Measurements from ENCODE around the gene ZNF2. TPM values are rescaled to one million over a fixed set of nuclear protein-coding genes. Genes with fewer than 3 reads are reported as not detected.

The ZNF2 gene
- polyA plus RNA-seq, 2 of the 4 experiments (the other 2 are of a cell fraction) = 4.2 to 4.6 TPM

DNA sequence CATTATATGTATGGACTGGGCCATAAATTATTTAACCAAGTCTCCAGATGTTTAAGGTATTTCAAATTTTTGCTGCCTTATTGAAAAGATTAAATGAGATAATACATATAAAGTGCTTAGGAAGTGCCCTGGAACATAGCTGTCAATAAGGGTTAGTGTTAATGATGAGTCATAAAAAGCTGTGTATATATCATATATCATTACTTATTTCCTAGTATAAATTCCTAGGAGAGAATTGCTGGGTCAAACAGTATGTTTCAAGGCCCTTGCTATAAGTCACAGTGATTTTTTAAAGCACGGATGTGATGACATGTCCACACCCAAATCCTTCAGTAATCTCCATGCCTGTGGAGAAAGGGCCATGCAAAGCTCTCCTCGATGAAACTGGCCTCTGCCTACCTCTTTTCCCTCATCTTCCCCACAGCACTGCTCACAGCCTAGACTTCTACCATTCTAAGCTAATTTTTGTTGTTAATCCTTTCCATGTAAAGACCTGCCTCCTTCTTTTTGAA, 8.5 kb downstream of the ZNF2 start:
- Histone ChIP-seq H3K4me2 (no peak overlapping the region), H3K4me1 (no peaks in the 10 kb centered on the region), H3K27ac (no peak overlapping the region), H3K9me3 (peaks cover 74% of the 10 kb centered on the region), H3K4me3 (no peak overlapping the region)
- ATAC-seq = no peak
- ChIA-PET CTCF (interaction anchor here (1.0 kb wide), 2 partner anchors 19 to 32 kb away, joined by 3 read pairs; no protein-coding TSS in a partner anchor), POLR2A (no interaction called here)
- no peak for TF ChIP-seq RNF2 (IDR thresholded peaks at IDR 0.05; ENCODE audit: borderline replicate concordance, low read depth)
- TF ChIP-seq FOSL2 (IDR thresholded peaks at IDR 0.05) = no peak
- peak; percentile 30; the same call in 1 of the 2 replicates for TF ChIP-seq FOSL2 (CRISPR knock-in tag; IDR thresholded peaks at IDR 0.05)
- TF ChIP-seq JUN (IDR thresholded peaks at IDR 0.05) = no peak
- FAIRE-seq = no peak
- WGBS (ENCODE audit: missing lambda C conversion rate) = 61% methylated on average over 2 of the region's 2 CpGs
- no peak for DNase-seq (ENCODE audit: low read depth in 1 of 2, low spot score in 1 of 2)

DNA sequence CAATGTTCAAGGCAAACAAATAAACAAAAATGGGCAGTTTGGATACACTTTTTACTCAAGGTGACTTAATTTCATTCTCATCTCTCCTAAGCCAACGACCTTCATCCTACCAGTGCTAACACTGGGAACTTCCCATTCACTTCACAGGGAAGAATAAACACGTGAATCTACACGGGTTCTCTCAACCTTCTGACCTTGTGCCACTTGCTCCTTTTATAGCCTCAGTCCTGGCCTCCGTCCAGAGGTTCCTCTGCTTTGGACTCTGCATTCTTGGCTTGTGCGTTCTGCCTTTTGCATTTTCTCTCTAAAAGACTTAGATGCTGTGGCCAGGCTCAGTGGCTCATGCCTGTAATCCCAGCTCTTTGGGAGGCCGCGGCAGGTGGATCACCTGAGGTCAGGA, 13.8 kb downstream of the ZNF2 start:
- WGBS (ENCODE audit: missing lambda C conversion rate) = 83% methylated on average over 7 of the region's 7 CpGs
- Histone ChIP-seq H3K9me3 (peaks cover 88% of the 10 kb centered on the region), H3K4me3 (no peak overlapping the region), H3K4me2 (no peak overlapping the region), H3K4me1 (no peaks in the 10 kb centered on the region), H3K27ac (no peak overlapping the region)
- no peak for FAIRE-seq
- no peak for DNase-seq (ENCODE audit: low read depth in 1 of 2, low spot score in 1 of 2)
- CTCF ChIA-PET = no interaction called here
- no peak for ATAC-seq
- TF ChIP-seq HOXA7 (CRISPR knock-in tag; IDR thresholded peaks at IDR 0.05) (no peak), NPAS2 (CRISPR knock-in tag; IDR thresholded peaks at IDR 0.05; ENCODE audit: borderline replicate concordance) (no peak), CHD2 (IDR thresholded peaks at IDR 0.05; ENCODE audit: low read length, partially characterized antibody) (no peak), HOXB5 (CRISPR knock-in tag; IDR thresholded peaks at IDR 0.05) (no peak), SMC3 (IDR thresholded peaks at IDR 0.05) (no peak), JUNB (IDR thresholded peaks at IDR 0.05) (no peak), NR3C1 (IDR thresholded peaks at IDR 0.05) (no peak), MAFK (IDR thresholded peaks at IDR 0.05; ENCODE audit: partially characterized antibody) (no peak), POLR2A (IDR thresholded peaks at IDR 0.05; ENCODE audit: low read length) (no peak), KDM5A (IDR thresholded peaks at IDR 0.05) (no peak), FOSB (CRISPR knock-in tag; IDR thresholded peaks at IDR 0.05) (no peak), EHF (CRISPR knock-in tag; IDR thresholded peaks at IDR 0.05) (no peak), RFX5 (IDR thresholded peaks at IDR 0.05) (no peak), HDAC2 (IDR thresholded peaks at IDR 0.05) (no peak), RARB (CRISPR knock-in tag; IDR thresholded peaks at IDR 0.05) (no peak), ZFP36 (IDR thresholded peaks at IDR 0.05; ENCODE audit: borderline replicate concordance, partially characterized antibody) (no peak)
- TF ChIP-seq, protein P1, sequence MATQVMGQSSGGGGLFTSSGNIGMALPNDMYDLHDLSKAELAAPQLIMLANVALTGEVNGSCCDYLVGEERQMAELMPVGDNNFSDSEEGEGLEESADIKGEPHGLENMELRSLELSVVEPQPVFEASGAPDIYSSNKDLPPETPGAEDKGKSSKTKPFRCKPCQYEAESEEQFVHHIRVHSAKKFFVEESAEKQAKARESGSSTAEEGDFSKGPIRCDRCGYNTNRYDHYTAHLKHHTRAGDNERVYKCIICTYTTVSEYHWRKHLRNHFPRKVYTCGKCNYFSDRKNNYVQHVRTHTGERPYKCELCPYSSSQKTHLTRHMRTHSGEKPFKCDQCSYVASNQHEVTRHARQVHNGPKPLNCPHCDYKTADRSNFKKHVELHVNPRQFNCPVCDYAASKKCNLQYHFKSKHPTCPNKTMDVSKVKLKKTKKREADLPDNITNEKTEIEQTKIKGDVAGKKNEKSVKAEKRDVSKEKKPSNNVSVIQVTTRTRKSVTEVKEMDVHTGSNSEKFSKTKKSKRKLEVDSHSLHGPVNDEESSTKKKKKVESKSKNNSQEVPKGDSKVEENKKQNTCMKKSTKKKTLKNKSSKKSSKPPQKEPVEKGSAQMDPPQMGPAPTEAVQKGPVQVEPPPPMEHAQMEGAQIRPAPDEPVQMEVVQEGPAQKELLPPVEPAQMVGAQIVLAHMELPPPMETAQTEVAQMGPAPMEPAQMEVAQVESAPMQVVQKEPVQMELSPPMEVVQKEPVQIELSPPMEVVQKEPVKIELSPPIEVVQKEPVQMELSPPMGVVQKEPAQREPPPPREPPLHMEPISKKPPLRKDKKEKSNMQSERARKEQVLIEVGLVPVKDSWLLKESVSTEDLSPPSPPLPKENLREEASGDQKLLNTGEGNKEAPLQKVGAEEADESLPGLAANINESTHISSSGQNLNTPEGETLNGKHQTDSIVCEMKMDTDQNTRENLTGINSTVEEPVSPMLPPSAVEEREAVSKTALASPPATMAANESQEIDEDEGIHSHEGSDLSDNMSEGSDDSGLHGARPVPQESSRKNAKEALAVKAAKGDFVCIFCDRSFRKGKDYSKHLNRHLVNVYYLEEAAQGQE (IDR thresholded peaks at IDR 0.05) = no peak
- POLR2A ChIA-PET = no interaction called here

DNA sequence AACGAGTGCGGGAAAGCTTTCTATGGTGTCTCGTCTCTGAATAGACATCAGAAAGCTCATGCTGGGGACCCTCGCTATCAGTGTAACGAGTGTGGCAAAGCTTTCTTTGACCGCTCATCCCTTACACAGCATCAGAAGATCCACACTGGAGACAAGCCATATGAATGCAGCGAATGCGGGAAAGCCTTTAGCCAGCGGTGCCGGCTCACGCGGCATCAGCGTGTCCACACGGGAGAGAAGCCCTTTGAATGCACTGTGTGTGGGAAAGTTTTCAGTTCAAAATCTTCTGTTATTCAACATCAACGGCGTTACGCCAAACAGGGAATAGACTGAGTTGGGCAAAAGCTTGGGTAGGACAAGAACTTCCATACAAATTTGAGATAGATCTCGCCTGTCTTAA, 16.2 kb downstream of the ZNF2 start:
- TF ChIP-seq, protein P2, sequence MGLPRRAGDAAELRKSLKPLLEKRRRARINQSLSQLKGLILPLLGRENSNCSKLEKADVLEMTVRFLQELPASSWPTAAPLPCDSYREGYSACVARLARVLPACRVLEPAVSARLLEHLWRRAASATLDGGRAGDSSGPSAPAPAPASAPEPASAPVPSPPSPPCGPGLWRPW (IDR thresholded peaks at IDR 0.05) = no peak
- no peak for TF ChIP-seq ZC3H11A (IDR thresholded peaks at IDR 0.05)
- Histone ChIP-seq H3K9me3 (peaks cover 83% of the 10 kb centered on the region), H3K27ac (no peak overlapping the region), H3K4me1 (no peaks in the 10 kb centered on the region), H3K4me2 (no peak overlapping the region), H3K4me3 (no peak overlapping the region)
- ATAC-seq = no peak
- POLR2A ChIA-PET = no interaction called here
- DNase-seq (ENCODE audit: low read depth in 1 of 2, low spot score in 1 of 2) = no peak
- CTCF ChIA-PET = no interaction called here
- 95% methylated on average over 18 of the region's 18 CpGs for WGBS (ENCODE audit: missing lambda C conversion rate)
- no peak for FAIRE-seq
